ENCODE data around the gene KDM1A.

The KDM1A gene

GRCh38 chr1:23100074-23100748, 80.9 kb downstream of the KDM1A start:
- POLR2A ChIA-PET = interaction anchor here (1.2 to 3.0 kb wide), 4 partner anchors 12 to 84 kb away, joined by 3 to 13 read pairs (median 5); no protein-coding TSS in a partner anchor
- CTCF ChIA-PET = interaction anchor here (0.5 to 12.9 kb wide), 20 partner anchors 10 to 427 kb away, joined by 3 to 333 read pairs (median 6); no protein-coding TSS in a partner anchor
- peaks cover 0 to 11% of the 10 kb centered on the region in 2 experiments; a peak in 1 of 3 replicates for H3K36me3 ChIP-seq (ENCODE audit: control insufficient read depth in 2 of 2, insufficient read depth in 1 of 2, low read length in 2 of 2)
- H3K4me3 ChIP-seq (ENCODE audit: low read depth, low read length) = no peak overlapping the region
- no peak overlapping the region for H3K27ac ChIP-seq (ENCODE audit: extremely low read depth, low read depth, low read length)
- peaks cover 32% of the 10 kb centered on the region for H3K4me1 ChIP-seq (ENCODE audit: control insufficient read depth, insufficient read depth, low read length)
- H3K9me3 ChIP-seq (ENCODE audit: control insufficient read depth, insufficient read depth, low read depth, low read length) = no peaks in the 10 kb centered on the region
- no peak for TF ChIP-seq ZNF398 (tag by site-specific recombination; IDR thresholded peaks at IDR 0.05)
- TF ChIP-seq TRIM28 (IDR thresholded peaks at IDR 0.05; ENCODE audit: borderline replicate concordance, low read length) = peak; percentile 73; the same call in 1 of the 2 replicates
- TF ChIP-seq ATF2 (tag by site-specific recombination; IDR thresholded peaks at IDR 0.05; ENCODE audit: low read depth) = peak; percentile 85
- TF ChIP-seq ZBTB20 (tag by site-specific recombination; IDR thresholded peaks at IDR 0.05) = peak; percentile 39; the same call in 1 of the 2 replicates
- no peak for TF ChIP-seq ZNF211 (tag by site-specific recombination; IDR thresholded peaks at IDR 0.05; ENCODE audit: low read depth)
- TF ChIP-seq ZNF366 (tag by site-specific recombination; conservative IDR thresholded peaks at IDR 0.05) = peak; percentile 79; the same call in 1 of the 2 replicates
- peak; percentile 59; the same call in 1 of the 2 replicates for TF ChIP-seq ZNF660 (tag by site-specific recombination; IDR thresholded peaks at IDR 0.05)
- peak; percentile 84 for TF ChIP-seq ZNF629 (tag by site-specific recombination; IDR thresholded peaks at IDR 0.05)
- TF ChIP-seq ZBTB10 (tag by site-specific recombination; IDR thresholded peaks at IDR 0.05) = no peak
- TF ChIP-seq SCRT2 (tag by site-specific recombination; IDR thresholded peaks at IDR 0.05) = peak; percentile 48; the same call in 1 of the 2 replicates
- TF ChIP-seq ZSCAN5A (tag by site-specific recombination; IDR thresholded peaks at IDR 0.05) = no peak
- peak; percentile 20; the same call in 1 of the 2 replicates for TF ChIP-seq WT1 (tag by site-specific recombination; IDR thresholded peaks at IDR 0.05)
- TF ChIP-seq GLIS1 (tag by site-specific recombination; IDR thresholded peaks at IDR 0.05) = peak; percentile 42; the same call in 1 of the 2 replicates
- no peak for TF ChIP-seq OSR2 (tag by site-specific recombination; IDR thresholded peaks at IDR 0.05)
- no peak for TF ChIP-seq ZNF175 (tag by site-specific recombination; IDR thresholded peaks at IDR 0.05)
- peak; percentile 91 for TF ChIP-seq ZBTB17 (tag by site-specific recombination; IDR thresholded peaks at IDR 0.05)
- peak; percentile 77 for TF ChIP-seq ZNF600 (tag by site-specific recombination; IDR thresholded peaks at IDR 0.05)
- 0 out of 2 replicates have a peak, but pooled peaks have one; percentile 22 for TF ChIP-seq ZXDB (tag by site-specific recombination; IDR thresholded peaks at IDR 0.05)
- no peak for TF ChIP-seq ZNF169 (tag by site-specific recombination; IDR thresholded peaks at IDR 0.05)
- TF ChIP-seq PRDM10 (tag by site-specific recombination; IDR thresholded peaks at IDR 0.05) = peak; percentile 66
- TF ChIP-seq ZBTB21 (tag by site-specific recombination; IDR thresholded peaks at IDR 0.05) = peak; percentile 64
- 0 out of 2 replicates have a peak, but pooled peaks have one; percentile 2 for TF ChIP-seq ZNF654 (tag by site-specific recombination; IDR thresholded peaks at IDR 0.05; ENCODE audit: low read depth)
- TF ChIP-seq ZNF394 (tag by site-specific recombination; IDR thresholded peaks at IDR 0.05; ENCODE audit: borderline replicate concordance) = peak; percentile 26; the same call in 1 of the 2 replicates
- TF ChIP-seq ZNF449 (tag by site-specific recombination; IDR thresholded peaks at IDR 0.05) = no peak; the same call in 1 of the 2 replicates

Measured in HEK293 (cell line).